GM12864 (cell line): ENCODE data around the gene ASF1A.

Experiments
- DNase-seq: peaks from one replicate; pipeline ENCODE4 v3.0.0-alpha.2; 2011; ENCODE audit warnings: low read depth
- H3K4me3 ChIP-seq: 2 replicates; pipeline ENCODE4 v1.5.1; 2011; ENCODE audit warnings: mild to moderate bottlenecking, low read depth, low read length, control low read depth
- CTCF ChIP-seq: IDR thresholded peaks from 2 replicates; pipeline ENCODE4 v1.5.1; 2011; ENCODE audit warnings: low read depth, mild to moderate bottlenecking, moderate library complexity, low read length, control low read depth, inconsistent platforms; ENCODE audit errors: missing control alignments

The ASF1A gene

GRCh38 chr6:118935978-118936703 lies 42.2 kb downstream of the ASF1A start:
- H3K4me3 ChIP-seq, result no peak overlapping the region
- DNase-seq, result no peak

GRCh38 chr6:118939683-118940082 lies 45.7 kb downstream of the ASF1A start:
- DNase-seq, result no peak
- H3K4me3 ChIP-seq, result no peak overlapping the region
- TF ChIP-seq CTCF, result no peak

More at GRCh38 chr6:118935978-118936703, 42.2 kb downstream of the ASF1A start:
- no peak for TF ChIP-seq CTCF

- DNase-seq, result no peak
- no peak for TF ChIP-seq CTCF
- H3K4me3 ChIP-seq, result no peak overlapping the region
Measured at GRCh38 chr6:118940770-118941169, 46.8 kb downstream of the ASF1A start.

GRCh38 chr6:118945217-118945616 lies 51.3 kb downstream of the ASF1A start:
- no peak overlapping the region for H3K4me3 ChIP-seq
- TF ChIP-seq CTCF, result no peak
- DNase-seq, result no peak

GRCh38 chr6:118952683-118953082 lies 58.7 kb downstream of the ASF1A start:
- TF ChIP-seq CTCF, result no peak
- DNase-seq, result no peak
- H3K4me3 ChIP-seq, result no peak overlapping the region

- TF ChIP-seq CTCF, result no peak
- no peak overlapping the region for H3K4me3 ChIP-seq
- no peak for DNase-seq
Measured at GRCh38 chr6:118953391-118953790, 59.4 kb downstream of the ASF1A start.
